NCI-H2107 (cell line): ENCODE measurements around the gene MTMR8.

Source experiments
- DNase-seq: peaks from one replicate; lab custom pipeline; 2025; lab: John Stamatoyannopoulos, UW

Gene MTMR8

DNA sequence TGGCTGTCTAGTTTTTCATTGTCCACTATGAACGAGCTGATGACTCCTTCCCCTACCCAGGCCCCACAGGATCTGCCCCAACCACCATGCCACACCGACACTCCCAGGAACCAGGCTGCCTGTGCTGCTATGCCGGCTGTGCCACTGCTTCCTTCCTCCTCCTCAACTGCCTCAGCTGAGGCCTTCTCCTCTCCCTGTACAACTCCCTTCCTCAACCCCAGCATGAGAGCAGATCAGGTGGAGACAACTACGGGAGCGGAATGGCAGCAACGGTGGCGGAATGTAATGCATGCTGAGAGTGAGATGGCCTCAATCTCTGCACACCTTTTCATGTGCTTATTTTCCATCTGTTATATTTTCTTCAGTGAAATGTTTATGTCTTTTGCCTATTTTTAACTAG lies 88.5 kb downstream of the MTMR8 start:
- DNase-seq: no peak

DNA sequence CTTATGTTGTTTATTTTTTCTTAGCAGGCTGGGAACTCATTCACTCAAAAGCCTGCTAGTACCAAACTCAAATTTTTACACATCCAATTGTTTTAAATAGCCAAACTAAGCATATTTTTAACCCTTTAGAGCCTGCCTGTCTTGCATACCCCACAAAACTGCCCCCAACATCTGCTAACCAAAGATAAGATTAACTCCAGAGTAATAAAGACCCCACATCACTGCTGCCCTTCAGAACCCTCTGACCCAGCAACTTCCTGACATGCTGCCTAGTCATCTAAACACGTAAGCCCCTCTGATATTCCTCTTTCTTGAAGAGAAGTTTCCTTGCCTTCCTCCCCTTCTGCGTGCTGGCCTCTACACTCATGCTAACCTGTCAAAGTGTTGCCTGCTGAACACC lies 104.1 kb downstream of the MTMR8 start:
- DNase-seq: no peak

DNA sequence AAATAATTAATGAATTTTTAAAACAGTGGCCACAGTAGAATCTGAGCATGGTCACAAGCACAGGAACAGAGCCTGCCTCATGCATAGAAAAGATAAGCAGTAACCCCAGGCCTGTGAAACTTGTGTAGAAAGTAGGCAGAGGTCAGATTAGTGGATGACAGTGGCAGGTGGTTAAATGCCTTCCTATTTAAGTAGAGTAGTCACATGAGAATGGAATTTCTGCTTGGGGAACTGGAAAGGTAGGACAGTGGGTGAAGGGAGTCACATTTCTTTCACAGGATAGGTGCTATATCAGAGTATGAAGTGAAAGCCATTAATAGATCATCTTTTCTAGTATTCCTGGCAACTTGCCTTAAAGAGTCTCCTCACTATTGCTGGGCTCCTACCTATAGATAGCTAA lies 130.0 kb downstream of the MTMR8 start:
- no peak for DNase-seq

DNA sequence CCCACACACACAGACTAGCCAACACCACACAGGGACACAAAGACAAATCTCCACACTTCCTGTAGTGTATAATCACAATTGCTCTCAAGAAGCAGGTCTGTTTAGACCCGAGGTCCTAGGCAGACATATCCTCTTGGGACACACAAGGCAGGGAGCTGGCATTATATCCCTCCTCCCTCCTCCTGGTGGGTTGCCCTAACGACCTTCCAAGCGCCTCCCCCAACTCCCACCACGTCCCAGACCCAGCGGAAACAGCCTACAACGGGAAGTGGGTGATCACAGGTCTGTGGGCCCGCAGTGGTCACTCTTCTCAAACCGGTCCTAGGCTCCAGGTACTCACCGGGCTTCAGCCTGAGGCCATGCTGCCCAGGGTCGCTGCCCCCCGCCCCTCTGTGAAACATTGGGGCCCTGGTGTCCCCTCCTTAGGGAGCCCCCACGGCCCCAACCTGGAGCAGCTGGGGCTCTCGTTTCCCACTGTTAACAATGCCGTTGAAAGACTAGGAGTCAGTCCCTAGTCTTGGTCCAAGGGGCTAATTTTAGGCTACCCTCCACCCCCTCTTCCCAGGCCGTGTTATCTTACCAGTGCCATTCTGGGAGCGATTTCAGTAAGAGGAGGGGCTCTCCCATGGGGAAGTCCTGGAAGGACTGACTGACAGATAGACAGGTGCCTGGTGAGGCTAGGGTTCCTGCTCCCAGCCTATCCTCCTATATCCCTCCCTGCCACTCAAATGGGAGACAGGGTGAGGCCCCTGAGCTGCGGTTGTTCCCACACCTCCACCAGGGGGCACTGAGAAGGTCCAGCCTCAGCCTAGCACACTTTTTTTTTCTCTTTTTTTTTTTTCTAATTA lies 164.9 kb downstream of the MTMR8 start, which contains the start of gene ASB12:
TSS of gene ASB12 (minus strand) at position 485 of the 848 bp plus-strand sequence. CDS start 4,957 bp downstream, outside the sequence.
- DNase-seq: no peak

DNA sequence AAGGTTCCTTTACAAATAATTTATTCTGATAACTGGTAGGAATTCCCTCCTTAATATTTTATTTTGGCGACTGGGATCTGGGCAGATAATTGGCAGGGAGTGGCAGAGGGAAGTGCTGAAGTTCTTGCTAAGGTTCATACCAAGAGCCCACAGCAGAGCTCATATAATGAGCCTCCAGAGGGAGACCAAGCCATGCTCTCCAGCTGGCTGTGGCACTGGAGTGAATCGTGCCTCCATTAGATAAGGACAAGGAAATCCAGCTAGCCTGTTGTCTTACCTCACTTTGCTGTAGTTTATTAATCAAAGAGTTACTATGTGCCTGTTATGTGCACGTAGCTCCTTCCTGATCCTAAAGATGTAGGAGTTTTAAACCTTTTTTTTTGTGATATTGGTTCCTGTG lies 166.1 kb downstream of the MTMR8 start:
- DNase-seq: no peak
